WI38 (cell line): ENCODE results near the gene AAGAB.

Experiments used
- H3K4me3 ChIP-seq: 2 replicates; pipeline ENCODE4 v1.5.1; 2011; ENCODE audit warnings: low read depth, mild to moderate bottlenecking, control low read depth, low read length
- TF ChIP-seq, protein P1 (sequence below): IDR thresholded peaks from 2 replicates; pipeline ENCODE4 v1.5.1; 2012; ENCODE audit warnings: low read depth, mild to moderate bottlenecking, control low read depth, low read length

The AAGAB gene

DNA sequence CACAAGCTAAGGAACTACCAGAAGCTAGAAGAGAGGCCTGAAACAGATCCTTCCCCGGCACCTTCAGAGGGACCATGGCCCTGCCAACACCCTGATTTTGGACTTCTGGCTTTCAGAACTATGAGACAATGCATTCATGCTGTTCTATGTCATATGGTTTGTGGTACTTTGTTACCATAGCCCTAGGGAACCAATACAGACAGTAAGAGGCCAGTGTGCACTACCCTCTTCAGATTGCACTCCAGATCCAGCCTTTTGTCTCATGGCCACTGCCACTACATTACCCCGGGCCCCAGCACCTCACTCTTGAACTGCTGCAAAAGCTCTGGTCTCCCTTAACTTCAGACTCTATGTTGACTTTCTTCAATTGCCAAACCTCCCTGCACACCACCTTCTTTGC lies 24.0 kb downstream of the AAGAB start:
- H3K4me3 ChIP-seq: no peak overlapping the region
- TF ChIP-seq, protein P1, sequence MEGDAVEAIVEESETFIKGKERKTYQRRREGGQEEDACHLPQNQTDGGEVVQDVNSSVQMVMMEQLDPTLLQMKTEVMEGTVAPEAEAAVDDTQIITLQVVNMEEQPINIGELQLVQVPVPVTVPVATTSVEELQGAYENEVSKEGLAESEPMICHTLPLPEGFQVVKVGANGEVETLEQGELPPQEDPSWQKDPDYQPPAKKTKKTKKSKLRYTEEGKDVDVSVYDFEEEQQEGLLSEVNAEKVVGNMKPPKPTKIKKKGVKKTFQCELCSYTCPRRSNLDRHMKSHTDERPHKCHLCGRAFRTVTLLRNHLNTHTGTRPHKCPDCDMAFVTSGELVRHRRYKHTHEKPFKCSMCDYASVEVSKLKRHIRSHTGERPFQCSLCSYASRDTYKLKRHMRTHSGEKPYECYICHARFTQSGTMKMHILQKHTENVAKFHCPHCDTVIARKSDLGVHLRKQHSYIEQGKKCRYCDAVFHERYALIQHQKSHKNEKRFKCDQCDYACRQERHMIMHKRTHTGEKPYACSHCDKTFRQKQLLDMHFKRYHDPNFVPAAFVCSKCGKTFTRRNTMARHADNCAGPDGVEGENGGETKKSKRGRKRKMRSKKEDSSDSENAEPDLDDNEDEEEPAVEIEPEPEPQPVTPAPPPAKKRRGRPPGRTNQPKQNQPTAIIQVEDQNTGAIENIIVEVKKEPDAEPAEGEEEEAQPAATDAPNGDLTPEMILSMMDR: no peak

DNA sequence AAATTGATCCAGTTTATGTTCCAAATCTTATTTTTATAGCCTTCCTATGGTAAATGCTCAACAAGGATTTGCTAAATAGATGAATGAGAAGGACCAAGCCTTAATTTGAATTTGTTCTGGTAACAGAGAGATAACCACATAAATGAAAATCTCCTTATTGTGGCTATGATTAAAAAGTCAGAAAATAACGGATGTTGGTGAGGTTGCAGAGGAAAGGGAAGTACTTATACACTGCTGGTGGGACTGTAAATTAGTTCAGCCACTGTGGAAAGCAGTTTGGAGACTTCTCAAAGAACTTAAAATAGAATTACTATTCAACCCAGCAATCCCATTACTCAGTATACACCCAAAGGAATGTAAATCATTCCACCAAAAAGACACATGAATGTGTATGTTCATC lies 26.2 kb downstream of the AAGAB start:
- no peak overlapping the region for H3K4me3 ChIP-seq
- TF ChIP-seq, protein P1: no peak

DNA sequence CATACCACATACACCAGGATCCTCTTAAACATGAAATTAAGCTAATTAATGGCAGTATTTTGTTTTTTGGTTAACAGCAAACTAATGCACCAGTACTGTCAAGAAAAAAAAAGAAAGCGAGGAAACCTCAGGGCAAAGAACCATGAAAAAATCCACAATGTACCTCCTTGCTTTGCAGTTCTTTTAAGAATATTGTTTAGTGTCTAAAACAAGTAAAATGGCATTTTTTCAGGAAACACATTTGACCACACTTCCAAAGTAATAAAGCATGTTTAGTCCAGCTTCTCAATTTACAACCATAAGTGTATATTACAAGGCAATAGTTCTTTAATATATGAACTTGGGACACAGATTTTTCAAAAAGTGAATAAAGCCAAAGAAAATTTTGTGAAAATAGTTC lies 26.6 kb downstream of the AAGAB start:
- TF ChIP-seq, protein P1: no peak
- H3K4me3 ChIP-seq: no peak overlapping the region

DNA sequence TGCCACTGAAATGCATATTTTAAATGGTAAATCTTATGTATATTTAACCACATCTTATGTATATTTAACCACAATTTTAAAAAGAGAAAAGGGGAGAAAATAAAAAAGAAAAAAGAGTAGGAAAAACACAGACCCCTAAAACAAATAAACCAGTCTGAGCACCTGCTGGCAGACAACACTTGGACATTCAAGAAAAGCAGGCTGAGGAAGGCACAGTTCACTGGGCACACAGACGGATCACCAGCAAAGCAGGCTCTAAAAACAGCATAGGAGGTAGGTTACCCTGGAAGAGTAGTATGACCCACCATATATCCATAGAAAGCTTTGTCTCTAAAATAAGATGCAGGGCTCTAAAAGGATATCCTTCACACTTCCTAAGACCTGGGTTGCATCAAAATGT lies 27.0 kb downstream of the AAGAB start:
- no peak overlapping the region for H3K4me3 ChIP-seq
- TF ChIP-seq, protein P1: no peak

DNA sequence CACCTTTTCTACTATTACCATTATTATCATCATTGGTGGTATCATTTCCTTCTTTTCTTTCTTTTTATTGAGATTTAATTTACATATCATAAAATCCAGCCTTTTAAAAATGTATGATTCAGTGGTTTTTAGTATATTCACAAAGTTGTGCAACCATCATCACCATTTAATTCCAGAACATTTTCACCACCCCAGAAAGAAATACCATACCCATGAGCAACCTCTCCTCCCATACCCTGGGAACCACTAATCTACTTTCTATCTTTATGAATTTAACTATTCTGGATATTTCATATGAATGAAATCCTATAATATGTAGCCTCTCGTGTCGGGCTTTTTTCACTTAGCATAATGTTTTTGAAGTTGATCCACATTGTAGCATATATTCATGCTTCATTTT lies 29.1 kb downstream of the AAGAB start:
- TF ChIP-seq, protein P1: no peak
- H3K4me3 ChIP-seq: no peak overlapping the region

DNA sequence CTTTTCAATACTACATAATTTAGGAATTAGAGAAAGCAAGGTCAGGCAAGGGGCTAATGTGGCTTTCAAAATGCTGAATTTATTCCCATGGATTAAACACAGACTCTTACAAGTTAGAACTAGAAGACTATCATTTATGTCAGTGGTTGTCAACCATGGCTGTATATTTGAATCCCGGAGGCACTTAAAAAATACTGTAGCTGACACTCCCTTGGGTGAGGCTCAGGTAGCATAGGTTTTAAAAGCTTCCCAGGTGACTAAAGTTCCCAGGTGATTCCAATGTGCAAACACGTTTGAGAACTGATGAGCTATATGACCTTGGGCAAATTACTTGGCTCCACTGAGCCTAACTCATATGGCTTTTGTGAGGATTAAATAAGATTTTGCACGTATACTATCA lies 29.6 kb downstream of the AAGAB start:
- TF ChIP-seq, protein P1: no peak
- no peak overlapping the region for H3K4me3 ChIP-seq

DNA sequence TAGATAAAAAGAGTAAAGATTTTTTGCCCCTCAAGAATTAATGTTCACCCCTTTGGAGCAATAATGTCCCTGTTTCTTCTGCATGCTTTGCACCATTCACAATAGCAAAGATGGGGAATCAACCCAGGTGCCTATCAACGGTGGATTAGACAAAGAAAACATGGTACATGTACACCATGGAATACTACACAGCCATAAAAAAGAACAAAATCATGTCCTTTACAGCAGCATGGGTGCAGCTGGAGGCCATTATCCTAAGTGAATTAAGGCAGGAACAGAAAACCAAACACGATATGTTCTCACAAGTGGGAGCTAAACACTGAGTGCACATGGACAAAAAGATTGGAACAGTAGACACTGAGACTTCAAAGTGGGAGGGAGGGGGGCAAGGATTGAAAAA lies 35.2 kb downstream of the AAGAB start:
- TF ChIP-seq, protein P1: no peak
- H3K4me3 ChIP-seq: no peak overlapping the region

DNA sequence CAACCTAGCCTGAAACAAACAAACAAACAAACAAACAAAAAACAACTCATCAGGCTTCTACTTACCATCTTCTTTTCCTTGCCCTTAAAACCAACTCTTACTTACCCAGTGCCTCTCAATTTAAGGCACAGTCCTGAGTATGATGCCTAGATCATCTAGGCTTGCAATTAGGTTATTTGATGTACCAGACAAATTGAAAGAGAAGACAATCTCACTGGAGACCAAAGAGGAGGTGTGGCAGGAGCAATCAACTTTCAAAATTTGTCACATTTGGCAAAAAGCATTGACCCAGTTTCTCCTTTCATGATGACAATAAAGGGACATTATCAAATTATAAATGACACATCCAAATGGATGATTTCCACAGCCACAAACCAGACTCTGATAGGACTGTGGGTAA lies 36.0 kb downstream of the AAGAB start:
- TF ChIP-seq, protein P1: no peak
- no peak overlapping the region for H3K4me3 ChIP-seq
